Coronary artery (tissue), 2 donors: ENCODE results near the gene KRTAP6-3.

ENCODE experiments used
- DNase-seq: peaks from one replicate; pipeline ENCODE4 v3.0.0-alpha.2; 2017; ENCODE audit warnings: low spot score
- H3K27ac ChIP-seq, 2 donors: fragments of 200-600 bp; sonication (generic); one replicate each; pipeline ENCODE4 v1.5.1; 2016 to 2019
- H3K4me3 ChIP-seq: fragments of 200-600 bp; sonication (generic); 2 replicates; pipeline ENCODE4 v1.5.1; 2016; ENCODE audit warnings: mild to moderate bottlenecking, moderate library complexity
- CTCF ChIP-seq: fragments of 200-600 bp; sonication (generic); IDR thresholded peaks from one replicate; pipeline ENCODE4 v1.5.1; 2019; ENCODE audit warnings: antibody characterized with exemption

The KRTAP6-3 gene

GRCh38 chr21:30600787-30601186, 8.5 kb downstream of the KRTAP6-3 start, which contains the start of gene KRTAP22-1:
TSS of gene KRTAP22-1 (plus strand) at chr21:30601087.
- no peak for DNase-seq
- no peak within 1 kb of the TSS for H3K4me3 ChIP-seq
- no peak for TF ChIP-seq CTCF
- H3K27ac ChIP-seq, result no peak within 1 kb of the TSS

GRCh38 chr21:30605968-30606367, 13.7 kb downstream of the KRTAP6-3 start:
- TF ChIP-seq CTCF, result no peak
- Histone ChIP-seq H3K4me3 (no peak overlapping the region), H3K27ac (no peak overlapping the region)

GRCh38 chr21:30612132-30612531, 19.9 kb downstream of the KRTAP6-3 start:
- no peak for DNase-seq
- H3K4me3 ChIP-seq, result no peak overlapping the region
- no peak overlapping the region for H3K27ac ChIP-seq
- TF ChIP-seq CTCF, result no peak

More at GRCh38 chr21:30605968-30606367, 13.7 kb downstream of the KRTAP6-3 start:
- DNase-seq, result no peak

- no peak within 1 kb of the TSS for H3K27ac ChIP-seq
- no peak within 1 kb of the TSS for H3K4me3 ChIP-seq
- no peak for DNase-seq
- no peak for TF ChIP-seq CTCF
Measured at GRCh38 chr21:30613836-30614235, 21.6 kb downstream of the KRTAP6-3 start, which contains the start of gene KRTAP6-1. TSS of gene KRTAP6-1 (minus strand) at chr21:30613930. CDS start at chr21:30613904, 26 bp downstream.

- no peak overlapping the region for H3K4me3 ChIP-seq
- H3K27ac ChIP-seq, result no peak overlapping the region
- DNase-seq, result no peak
- no peak for TF ChIP-seq CTCF
Measured at GRCh38 chr21:30615199-30615598, 23.0 kb downstream of the KRTAP6-3 start.

GRCh38 chr21:30616125-30616524, 23.9 kb downstream of the KRTAP6-3 start, which contains the start of gene KRTAP20-1:
TSS of gene KRTAP20-1 (plus strand) at chr21:30616425. CDS start at chr21:30616455, 30 bp downstream.
- Histone ChIP-seq H3K4me3 (no peak within 1 kb of the TSS), H3K27ac (no peak within 1 kb of the TSS)
- no peak for DNase-seq
- TF ChIP-seq CTCF, result no peak

- DNase-seq, result no peak
- H3K27ac ChIP-seq, result no peak overlapping the region
- no peak for TF ChIP-seq CTCF
- H3K4me3 ChIP-seq, result no peak overlapping the region
Measured at GRCh38 chr21:30620080-30620479, 27.8 kb downstream of the KRTAP6-3 start.
